AG04450 (cell line): ENCODE measurements around the gene CIAPIN1. TPM values are rescaled to one million over a fixed set of nuclear protein-coding genes. Genes with fewer than 3 reads are reported as not detected.

Experiments
- CTCF ChIA-PET: fragments of 300-600, 350-600 bp; formaldehyde crosslinking; extraction: SDS; loops from one replicate; lab custom pipeline; 2022; ENCODE audit warnings: antibody characterized with exemption, inconsistent platforms; lab: Charles Lee
- POLR2A ChIA-PET: fragments of 350-600 bp; formaldehyde crosslinking; extraction: SDS; loops from one replicate; lab custom pipeline; 2021; ENCODE audit warnings: antibody characterized with exemption, inconsistent platforms; lab: Yijun Ruan, JAX
- DNase-seq: peaks from one replicate; pipeline ENCODE4 v3.0.0-alpha.2; 2011; ENCODE audit warnings: low read depth, low spot score
- H3K27ac ChIP-seq: one replicate; pipeline ENCODE4 v1.5.1; 2012; ENCODE audit warnings: low read depth, low read length, control low read depth
- H3K27me3 ChIP-seq: one replicate; pipeline ENCODE4 v1.6.0; 2012; ENCODE audit warnings: low read length; ENCODE audit not compliant: control insufficient read depth, insufficient read depth
- H3K4me3 ChIP-seq: 2 replicates; pipeline ENCODE4 v1.5.1; 2011; ENCODE audit warnings: mild to moderate bottlenecking, low read depth, low read length, control low read depth
- H3K9me3 ChIP-seq: 2 replicates; pipeline ENCODE4 v1.5.1; 2012; ENCODE audit warnings: low read length; ENCODE audit not compliant: control insufficient read depth, insufficient read depth
- polyA plus RNA-seq: library from polyadenylated mRNA; depleted of rRNA; stranded (reverse); fragments of >200 nt; gene quantifications from 2 replicates; pipeline ENCODE4 v1.2.3, GENCODE V29; 2011
- TF ChIP-seq, protein P1 (sequence below): IDR thresholded peaks from 2 replicates; pipeline ENCODE4 v1.5.1; 2011; ENCODE audit warnings: low read depth, low read length, control low read depth, inconsistent platforms

Gene CIAPIN1
- polyA plus RNA-seq, 1 experiment: 48.6 TPM

DNA sequence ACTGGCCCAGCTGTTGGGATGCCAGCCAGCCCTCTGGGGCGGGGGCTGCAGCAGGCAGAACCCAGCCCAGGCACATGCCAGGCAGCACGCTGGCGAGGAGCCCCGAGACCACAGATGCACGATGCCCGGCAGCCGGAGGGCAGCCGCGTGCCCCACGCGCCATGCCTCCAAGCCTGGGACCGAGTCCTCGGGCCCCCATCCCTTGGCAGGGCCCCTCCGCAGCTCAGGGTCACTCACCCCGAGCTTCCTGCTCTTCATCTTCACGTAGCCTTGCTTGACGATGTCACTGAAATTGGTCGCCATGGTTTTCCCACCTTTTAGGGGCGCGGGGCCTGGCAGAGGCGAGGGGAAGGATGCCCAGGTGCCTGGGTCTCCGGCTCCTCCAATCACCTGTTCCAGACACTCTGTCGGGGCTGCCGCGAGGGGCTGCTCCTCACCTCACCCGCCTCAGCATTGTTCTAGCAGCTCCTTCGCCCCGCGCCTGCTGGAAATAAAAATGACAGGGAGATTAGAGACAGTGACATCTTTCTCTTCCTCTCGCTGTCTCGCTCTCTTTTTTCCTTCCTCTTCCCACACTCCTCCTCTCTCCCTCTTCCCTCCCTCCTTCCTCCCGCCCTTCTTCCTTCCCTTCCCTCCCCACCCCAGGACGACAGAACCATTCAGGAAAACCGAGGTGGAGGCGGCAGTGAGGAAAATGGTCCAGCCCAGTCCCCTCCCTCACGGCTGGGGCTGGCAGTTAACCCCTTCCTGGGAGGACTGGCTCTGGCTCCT is 32.2 kb upstream of the CIAPIN1 start:
- no peaks in the 10 kb centered on the region; the same call in 1 of the 2 replicates for H3K9me3 ChIP-seq
- H3K4me3 ChIP-seq: peak overlapping the region; percentile 63
- no peak for DNase-seq
- no peaks in the 10 kb centered on the region for H3K27me3 ChIP-seq
- POLR2A ChIA-PET: interaction anchor here (0.6 kb wide), 1 partner anchor 20 kb away, joined by 3 read pairs; no protein-coding TSS in a partner anchor
- CTCF ChIA-PET: interaction anchor here (0.5 to 1.8 kb wide), 4 partner anchors 17 to 63 kb away, joined by 3 to 9 read pairs (median 4); partner anchors contain the start of gene POLR2C
- TF ChIP-seq, protein P1, sequence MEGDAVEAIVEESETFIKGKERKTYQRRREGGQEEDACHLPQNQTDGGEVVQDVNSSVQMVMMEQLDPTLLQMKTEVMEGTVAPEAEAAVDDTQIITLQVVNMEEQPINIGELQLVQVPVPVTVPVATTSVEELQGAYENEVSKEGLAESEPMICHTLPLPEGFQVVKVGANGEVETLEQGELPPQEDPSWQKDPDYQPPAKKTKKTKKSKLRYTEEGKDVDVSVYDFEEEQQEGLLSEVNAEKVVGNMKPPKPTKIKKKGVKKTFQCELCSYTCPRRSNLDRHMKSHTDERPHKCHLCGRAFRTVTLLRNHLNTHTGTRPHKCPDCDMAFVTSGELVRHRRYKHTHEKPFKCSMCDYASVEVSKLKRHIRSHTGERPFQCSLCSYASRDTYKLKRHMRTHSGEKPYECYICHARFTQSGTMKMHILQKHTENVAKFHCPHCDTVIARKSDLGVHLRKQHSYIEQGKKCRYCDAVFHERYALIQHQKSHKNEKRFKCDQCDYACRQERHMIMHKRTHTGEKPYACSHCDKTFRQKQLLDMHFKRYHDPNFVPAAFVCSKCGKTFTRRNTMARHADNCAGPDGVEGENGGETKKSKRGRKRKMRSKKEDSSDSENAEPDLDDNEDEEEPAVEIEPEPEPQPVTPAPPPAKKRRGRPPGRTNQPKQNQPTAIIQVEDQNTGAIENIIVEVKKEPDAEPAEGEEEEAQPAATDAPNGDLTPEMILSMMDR: no peak
- H3K27ac ChIP-seq: no peak overlapping the region

DNA sequence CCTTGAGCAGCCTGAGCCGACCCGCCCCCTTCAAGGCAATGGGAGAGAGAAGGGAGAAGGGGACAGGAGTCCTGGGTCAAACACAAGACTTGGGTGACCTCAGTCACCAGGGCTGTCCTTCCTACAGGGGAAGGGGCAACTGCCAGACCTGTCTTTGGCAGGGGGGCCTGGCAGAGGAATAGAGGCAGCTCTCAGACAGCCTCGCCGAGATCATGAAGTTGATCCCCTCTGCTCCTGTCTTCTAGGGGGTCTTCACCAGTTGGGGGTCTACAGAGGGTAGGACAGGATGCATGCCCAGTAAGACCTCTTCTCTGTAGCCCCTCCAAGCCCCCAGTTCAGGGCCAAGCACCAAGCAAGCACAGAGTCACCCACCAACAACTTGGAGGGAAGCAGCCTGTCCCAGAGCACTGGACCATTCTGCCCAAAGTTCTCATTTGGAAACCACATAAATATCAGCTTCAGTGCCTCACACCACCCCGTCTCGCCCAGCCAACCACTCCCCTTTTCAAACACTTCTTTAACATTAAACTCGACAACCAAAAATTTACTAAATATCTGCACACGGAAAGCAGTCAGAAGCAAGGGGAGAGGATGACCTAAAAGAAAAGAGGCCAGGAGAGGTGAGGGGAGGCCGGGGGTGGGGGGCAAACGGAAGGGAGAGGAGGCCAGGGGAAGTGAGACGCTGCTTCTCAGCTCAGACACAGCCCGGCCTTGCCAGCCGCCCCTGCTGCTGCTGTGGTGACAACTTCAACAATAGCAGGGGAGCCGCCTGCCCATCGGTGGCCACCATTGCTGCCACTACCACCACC is 31.4 kb upstream of the CIAPIN1 start:
- Histone ChIP-seq H3K4me3 (peak overlapping the region; percentile 63), H3K27ac (no peak overlapping the region), H3K9me3 (no peaks in the 10 kb centered on the region; the same call in 1 of the 2 replicates), H3K27me3 (no peaks in the 10 kb centered on the region)
- ChIA-PET CTCF (interaction anchor here (1.8 kb wide), 1 partner anchor 16 kb away, joined by 9 read pairs; the partner anchor contains the start of gene POLR2C), POLR2A (no interaction called here)
- TF ChIP-seq, protein P1: no peak
- no peak for DNase-seq

DNA sequence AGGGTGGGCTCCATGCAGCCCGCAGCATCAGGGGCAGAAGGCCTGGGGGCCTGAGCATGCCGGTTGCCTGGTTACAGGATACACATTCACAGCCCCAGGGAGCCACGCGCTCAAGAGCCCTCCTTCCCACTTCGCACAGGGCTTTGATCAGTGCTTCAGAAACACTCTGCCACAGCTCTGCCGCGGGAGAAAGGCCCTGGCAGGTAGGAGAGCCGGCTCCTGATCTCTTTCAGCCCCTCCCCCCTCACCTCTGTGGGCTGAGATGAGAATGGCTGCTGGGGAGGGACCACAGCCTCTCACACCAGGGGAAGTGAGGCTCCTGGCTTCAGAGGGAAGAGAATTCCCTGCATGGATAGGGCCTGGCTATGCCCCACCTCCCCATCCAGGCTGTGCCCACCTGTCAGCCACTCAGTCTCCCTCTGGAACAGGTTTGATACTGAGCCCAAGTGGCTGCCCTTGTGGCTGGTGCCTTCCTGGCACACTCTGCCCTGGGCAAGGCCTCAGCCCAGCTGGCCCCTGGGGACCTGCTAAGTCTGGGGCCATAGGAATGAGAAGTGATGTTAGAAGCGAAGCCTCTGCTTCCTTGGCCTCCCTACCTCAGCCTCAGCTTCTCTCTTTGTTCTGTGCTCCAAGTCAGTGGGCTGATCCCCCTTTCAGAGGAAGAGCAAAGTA is 30.5 kb upstream of the CIAPIN1 start:
- no peaks in the 10 kb centered on the region; the same call in 1 of the 2 replicates for H3K9me3 ChIP-seq
- no peak for DNase-seq
- no peaks in the 10 kb centered on the region for H3K27me3 ChIP-seq
- POLR2A ChIA-PET: no interaction called here
- H3K4me3 ChIP-seq: no peak overlapping the region
- CTCF ChIA-PET: interaction anchor here (0.6 to 0.8 kb wide), 2 partner anchors 15 to 610 kb away, joined by 3 to 4 read pairs; no protein-coding TSS in a partner anchor
- TF ChIP-seq, protein P1: no peak
- peak overlapping the region; percentile 11 for H3K27ac ChIP-seq

DNA sequence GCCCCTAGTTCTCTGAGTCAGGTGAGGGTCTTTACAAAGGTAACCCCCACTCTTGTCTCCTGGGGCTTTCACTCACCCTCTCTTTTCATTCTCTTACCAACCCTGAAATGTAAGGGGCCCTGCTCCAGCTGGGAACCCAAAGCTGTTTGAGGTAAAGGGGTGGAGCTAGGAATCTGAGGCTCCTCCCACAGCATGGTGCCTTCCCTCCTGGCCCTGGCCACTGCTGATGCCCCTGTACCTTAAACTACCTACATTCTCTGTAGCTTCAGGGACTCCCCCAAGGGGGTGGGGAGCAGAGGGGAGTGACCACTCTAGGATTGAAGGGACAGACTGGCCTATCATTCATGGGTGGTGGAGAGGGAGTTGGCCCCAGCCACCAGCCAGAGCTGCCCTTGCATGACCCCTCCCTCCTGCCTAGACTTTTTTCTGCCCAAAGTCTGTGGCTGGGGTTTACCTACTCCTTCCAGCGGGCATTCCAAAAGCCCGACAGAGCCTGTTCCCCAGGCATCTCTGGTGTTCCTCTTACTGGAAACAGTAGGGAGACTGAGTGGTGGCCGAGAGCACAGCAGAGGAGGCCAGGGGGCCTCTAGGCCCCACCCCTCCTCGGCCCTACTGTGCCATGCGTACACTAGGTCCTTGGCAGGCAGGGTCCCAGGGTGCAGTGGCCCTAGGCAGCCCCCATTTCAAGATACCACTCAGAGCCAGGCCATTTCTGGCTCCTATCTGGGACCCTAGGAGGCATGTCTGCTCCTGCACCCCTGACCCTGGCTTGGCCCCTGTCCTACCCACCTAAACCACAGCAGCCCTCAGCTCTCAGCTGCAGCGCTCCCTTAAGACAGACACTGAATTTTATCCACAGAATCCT is 29.6 kb upstream of the CIAPIN1 start:
- POLR2A ChIA-PET: no interaction called here
- Histone ChIP-seq H3K27ac (no peak overlapping the region), H3K4me3 (no peak overlapping the region), H3K27me3 (no peaks in the 10 kb centered on the region), H3K9me3 (no peaks in the 10 kb centered on the region; the same call in 1 of the 2 replicates)
- TF ChIP-seq, protein P1: no peak
- DNase-seq: no peak
- CTCF ChIA-PET: interaction anchor here (1.1 kb wide), 1 partner anchor 44 kb away, joined by 3 read pairs; no protein-coding TSS in a partner anchor
